Measurements from ENCODE around the gene ITSN1. TPM values are rescaled to one million over a fixed set of nuclear protein-coding genes. Genes with fewer than 3 reads are reported as not detected.
"Not testable (repeated sequence)": the region's sequence is repeated elsewhere in the genome, so short reads cannot be mapped to it uniquely, and the experiment has no call there.

The ITSN1 gene
- total RNA-seq, 2 experiments from 2014 or later: 3.6 to 6.6 TPM

DNA sequence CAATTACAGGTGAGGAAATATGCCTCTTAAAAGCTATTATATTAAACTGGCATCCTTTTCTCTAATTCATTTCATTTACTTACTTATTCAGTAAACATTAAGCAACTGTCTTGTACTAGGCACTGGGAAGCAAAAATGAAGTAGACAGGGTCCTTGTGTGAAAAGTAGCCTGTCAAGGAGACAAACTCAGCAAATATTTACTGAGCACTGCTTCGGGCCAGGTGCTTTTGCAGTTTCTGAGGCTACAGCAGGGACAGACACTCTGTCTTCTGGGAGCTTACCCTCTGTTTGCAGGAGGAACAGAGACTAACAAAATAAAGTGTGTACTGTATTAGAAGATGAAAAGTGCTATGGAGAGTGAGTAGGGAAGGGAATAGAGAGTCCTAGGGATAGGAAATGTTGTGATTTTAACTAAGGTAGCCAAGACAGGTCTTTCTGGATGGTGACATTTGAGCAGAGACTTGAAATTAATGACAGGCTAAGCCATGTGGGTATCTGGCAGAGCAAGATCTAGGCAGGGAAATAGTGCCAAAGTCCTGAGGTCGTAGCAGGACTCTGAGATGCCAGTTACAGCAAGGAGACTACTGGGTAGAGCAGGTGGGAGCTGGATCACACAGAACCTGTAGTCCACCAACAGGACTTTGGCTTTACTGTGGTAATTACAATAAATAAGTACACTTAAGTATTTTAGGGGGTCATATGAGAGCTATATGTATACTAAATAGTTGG, 133.0 kb downstream of the ITSN1 start:
- no peak overlapping the region for H3K27ac Mint-ChIP-seq
- H3K9me3 Mint-ChIP-seq: peaks cover 7% of the 10 kb centered on the region
- no peak overlapping the region for H3K4me3 Mint-ChIP-seq
- H3K4me1 Mint-ChIP-seq: no peaks in the 10 kb centered on the region
- no peak for DNase-seq
- H3K27me3 Mint-ChIP-seq: no peaks in the 10 kb centered on the region
- peaks cover 16% of the 10 kb centered on the region for H3K36me3 Mint-ChIP-seq

DNA sequence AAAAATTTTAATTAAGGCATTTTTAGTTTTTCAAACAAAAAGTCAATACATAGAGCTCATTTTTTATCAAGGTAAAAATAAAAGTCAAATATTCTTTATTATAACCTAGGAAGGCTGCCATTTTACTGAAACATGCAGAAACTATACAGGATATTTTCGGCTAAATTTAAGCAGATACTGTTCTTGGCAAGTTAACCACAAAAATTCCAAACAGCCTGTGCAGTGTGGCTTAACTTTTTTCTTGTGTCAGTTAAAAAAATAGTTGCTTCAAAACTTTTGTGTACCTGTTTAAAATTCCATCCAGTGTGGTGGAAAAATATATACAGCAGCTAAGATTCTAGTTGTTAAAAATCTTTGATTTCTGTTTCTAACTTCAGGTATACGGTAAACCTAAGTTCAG, 138.3 kb downstream of the ITSN1 start:
- H3K9me3 Mint-ChIP-seq: peaks cover 7% of the 10 kb centered on the region
- no peak overlapping the region for H3K4me3 Mint-ChIP-seq
- H3K36me3 Mint-ChIP-seq: peaks cover 8% of the 10 kb centered on the region
- no peak overlapping the region for H3K27ac Mint-ChIP-seq
- DNase-seq: no peak
- no peaks in the 10 kb centered on the region for H3K4me1 Mint-ChIP-seq
- no peaks in the 10 kb centered on the region for H3K27me3 Mint-ChIP-seq

DNA sequence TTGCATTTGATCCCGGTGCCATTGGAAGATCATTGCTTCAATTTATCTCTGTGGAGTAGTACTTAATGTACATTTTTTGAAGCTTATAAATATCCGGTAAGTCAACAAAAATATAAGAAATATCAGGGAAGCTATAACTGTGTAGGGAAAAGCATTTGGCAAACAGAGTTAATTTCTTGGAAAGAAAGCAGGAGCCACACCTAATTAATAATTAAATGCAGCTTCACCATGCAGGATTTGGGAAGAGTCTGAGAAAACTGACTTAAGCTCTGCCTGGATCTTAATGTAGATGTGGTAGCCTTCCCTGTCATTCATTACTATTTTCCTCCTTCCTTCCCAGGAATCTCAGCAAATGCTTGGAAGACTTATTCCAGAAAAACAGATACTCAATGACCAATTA, 138.8 kb downstream of the ITSN1 start:
- Mint-ChIP-seq H3K4me1 (no peaks in the 10 kb centered on the region), H3K36me3 (peaks cover 8% of the 10 kb centered on the region), H3K27me3 (no peaks in the 10 kb centered on the region), H3K9me3 (peaks cover 7% of the 10 kb centered on the region), H3K27ac (no peak overlapping the region), H3K4me3 (no peak overlapping the region)
- no peak for DNase-seq

DNA sequence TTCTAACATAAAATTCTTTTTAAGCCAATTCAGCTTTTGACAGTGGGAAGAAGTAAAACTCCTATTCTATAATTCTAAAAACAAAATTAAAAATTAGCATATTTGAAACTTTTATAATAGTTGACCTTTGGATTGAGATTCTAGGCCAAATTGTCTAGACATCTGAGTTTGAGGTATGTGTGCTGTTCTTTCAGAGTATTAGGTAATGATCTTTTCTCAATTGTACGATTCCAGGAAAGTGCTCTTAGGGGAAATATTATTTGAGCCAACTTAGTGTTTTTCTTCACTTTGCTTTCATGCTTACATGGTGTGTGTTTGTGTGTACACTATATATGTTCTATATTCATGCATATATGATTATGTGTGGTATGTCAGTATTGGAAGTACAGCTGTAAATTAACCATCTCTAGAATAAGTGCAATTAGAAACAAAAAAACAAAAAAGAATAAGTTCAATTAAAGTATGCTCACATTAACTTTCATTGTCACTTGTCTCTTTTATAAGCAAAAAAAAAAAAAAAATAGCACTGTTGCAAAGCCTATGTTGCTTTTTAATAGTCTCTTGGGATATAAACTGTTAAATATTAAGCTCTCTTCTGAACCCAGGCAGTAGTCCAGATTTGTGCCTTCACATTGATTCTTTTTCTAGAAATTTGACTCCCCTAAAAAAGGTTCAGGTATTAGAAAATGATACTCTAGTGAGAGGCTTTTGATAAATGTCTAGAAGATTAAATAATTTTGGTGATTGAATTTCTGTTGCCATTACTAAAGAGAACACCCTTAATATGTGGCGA, 141.1 kb downstream of the ITSN1 start:
- DNase-seq: no peak
- peaks cover 7% of the 10 kb centered on the region for H3K9me3 Mint-ChIP-seq
- H3K27me3 Mint-ChIP-seq: no peaks in the 10 kb centered on the region
- H3K4me1 Mint-ChIP-seq: no peaks in the 10 kb centered on the region
- no peak overlapping the region for H3K4me3 Mint-ChIP-seq
- no peak overlapping the region for H3K27ac Mint-ChIP-seq
- peaks cover 6% of the 10 kb centered on the region for H3K36me3 Mint-ChIP-seq

DNA sequence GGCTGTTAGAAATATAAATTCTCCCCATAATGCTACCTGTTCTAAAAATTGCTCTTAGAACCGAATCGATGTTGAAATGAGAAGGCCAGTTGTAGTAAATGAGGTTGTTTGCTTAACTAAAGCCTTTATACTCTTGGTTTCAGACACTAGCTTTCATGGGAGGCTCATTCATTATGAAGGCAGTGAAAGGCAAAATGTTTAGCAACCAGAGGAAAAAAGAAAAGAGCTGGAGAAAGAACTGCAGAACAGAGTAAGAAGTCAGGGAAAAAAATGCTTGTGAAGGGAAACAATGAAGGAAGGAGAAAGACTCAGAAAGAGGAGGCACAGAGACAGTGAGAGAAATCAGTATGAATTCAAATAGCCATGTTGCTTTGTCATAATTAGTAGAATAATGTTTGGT, 145.1 kb downstream of the ITSN1 start:
- no peak overlapping the region for H3K27ac Mint-ChIP-seq
- no peaks in the 10 kb centered on the region for H3K27me3 Mint-ChIP-seq
- H3K4me1 Mint-ChIP-seq: no peaks in the 10 kb centered on the region
- no peak for DNase-seq
- H3K36me3 Mint-ChIP-seq: no peaks in the 10 kb centered on the region
- H3K9me3 Mint-ChIP-seq: no peaks in the 10 kb centered on the region
- no peak overlapping the region for H3K4me3 Mint-ChIP-seq

DNA sequence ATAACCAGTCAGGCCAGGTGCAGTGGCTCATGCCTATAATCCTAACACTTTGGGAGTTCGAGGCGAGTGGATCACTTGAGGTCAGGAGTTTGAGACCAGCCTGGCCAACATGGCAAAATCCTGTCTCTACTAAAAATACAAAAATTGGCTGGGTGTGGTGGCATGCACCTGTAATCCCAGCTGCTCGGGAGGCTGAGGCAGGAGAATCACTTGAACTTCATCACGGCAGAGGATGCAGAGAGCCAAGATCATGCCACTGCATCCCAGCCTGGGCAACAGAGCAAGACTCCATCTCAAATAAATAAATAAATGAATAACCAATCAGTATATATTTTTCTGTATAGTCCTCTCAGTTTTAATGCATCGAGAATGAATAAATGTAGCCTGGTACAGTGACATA, 146.1 kb downstream of the ITSN1 start:
- H3K27me3 Mint-ChIP-seq, H3K4me1 Mint-ChIP-seq, H3K9me3 Mint-ChIP-seq, H3K27ac Mint-ChIP-seq, H3K36me3 Mint-ChIP-seq, H3K4me3 Mint-ChIP-seq, DNase-seq: not testable (repeated sequence)

DNA sequence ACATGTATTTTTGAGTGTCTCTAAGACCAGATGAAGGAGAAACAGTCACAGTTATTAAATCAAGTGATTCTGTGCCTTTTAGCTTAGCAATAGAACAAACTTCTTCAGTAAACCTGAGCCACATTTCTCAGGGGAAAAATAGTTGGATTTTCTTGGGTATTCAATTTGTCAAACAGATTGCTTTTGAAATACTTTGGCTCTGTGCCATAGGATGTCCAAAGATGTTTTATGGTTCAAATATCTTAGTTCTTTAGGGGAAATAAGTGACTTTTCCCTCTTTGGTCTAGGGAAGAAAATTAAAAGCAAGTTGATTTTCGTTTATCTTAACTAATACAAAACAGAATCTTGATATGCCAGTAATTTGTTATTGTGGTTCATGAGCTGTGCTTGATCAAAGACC, 147.4 kb downstream of the ITSN1 start:
- Mint-ChIP-seq H3K27me3 (no peaks in the 10 kb centered on the region), H3K4me3 (no peak overlapping the region), H3K4me1 (no peaks in the 10 kb centered on the region), H3K27ac (no peak overlapping the region), H3K36me3 (no peaks in the 10 kb centered on the region), H3K9me3 (no peaks in the 10 kb centered on the region)
- no peak for DNase-seq

DNA sequence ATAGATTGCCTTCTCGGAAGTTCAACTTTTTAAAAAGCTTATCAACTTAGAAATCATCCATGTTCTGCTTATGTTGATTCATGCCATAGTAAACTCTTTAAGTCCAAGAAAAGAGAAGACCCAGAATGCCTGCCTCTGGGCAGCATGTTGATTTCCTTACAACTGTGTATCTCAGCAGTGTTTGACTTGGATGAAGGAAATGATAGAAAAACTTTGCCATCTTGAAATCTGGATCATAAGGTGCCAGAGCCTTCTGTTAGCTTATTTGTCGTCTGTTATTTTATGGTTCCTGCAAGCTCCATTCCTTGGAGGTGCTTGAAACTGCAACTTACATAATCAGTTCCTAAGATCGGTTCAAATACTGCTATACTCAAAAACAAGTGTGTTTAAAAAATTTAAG, 148.8 kb downstream of the ITSN1 start:
- no peaks in the 10 kb centered on the region for H3K27me3 Mint-ChIP-seq
- no peak overlapping the region for H3K4me3 Mint-ChIP-seq
- H3K9me3 Mint-ChIP-seq: no peaks in the 10 kb centered on the region
- no peak overlapping the region for H3K27ac Mint-ChIP-seq
- H3K4me1 Mint-ChIP-seq: no peaks in the 10 kb centered on the region
- no peak for DNase-seq
- H3K36me3 Mint-ChIP-seq: no peaks in the 10 kb centered on the region

DNA sequence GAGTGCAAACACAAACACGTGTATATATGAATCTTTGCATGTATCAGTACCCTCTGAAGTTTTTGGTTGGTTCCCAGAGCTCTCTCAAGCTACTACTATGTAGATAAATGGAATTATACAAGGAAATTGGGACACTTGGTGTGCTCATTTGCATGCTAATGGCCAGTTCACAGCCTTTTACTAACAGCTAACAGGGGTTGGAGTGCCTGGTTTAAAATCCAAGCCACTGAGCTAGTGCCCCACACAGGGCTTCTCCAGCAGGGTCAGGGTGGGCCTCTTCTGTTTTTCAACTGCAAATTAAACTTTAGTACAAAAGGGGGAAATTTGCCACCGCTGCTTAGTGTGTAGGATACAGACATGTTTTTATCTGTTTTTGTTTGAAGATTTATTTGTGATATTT, 152.3 kb downstream of the ITSN1 start:
- H3K4me1 Mint-ChIP-seq: no peaks in the 10 kb centered on the region
- H3K4me3 Mint-ChIP-seq: no peak overlapping the region
- H3K9me3 Mint-ChIP-seq: no peaks in the 10 kb centered on the region
- no peak for DNase-seq
- no peaks in the 10 kb centered on the region for H3K36me3 Mint-ChIP-seq
- no peaks in the 10 kb centered on the region for H3K27me3 Mint-ChIP-seq
- no peak overlapping the region for H3K27ac Mint-ChIP-seq

DNA sequence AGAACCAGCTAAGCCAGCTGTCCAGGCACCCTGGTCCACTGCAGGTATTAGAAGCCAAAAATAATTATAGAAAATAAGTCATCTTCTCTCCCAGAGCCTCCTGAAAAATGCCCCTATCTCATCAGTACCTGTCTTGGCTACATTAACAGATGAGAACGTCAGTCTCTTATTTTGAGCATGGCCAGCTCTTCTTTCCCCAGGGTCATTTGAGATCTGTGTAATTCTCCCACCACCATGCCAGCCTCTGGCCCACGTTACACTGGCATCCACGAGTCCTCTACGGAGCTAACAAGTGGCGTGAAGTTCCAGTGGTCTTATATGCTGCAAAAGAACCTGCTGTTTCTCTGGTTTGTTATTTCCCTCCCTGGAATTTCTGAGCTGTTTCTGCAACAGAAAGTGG, 155.3 kb downstream of the ITSN1 start:
- no peak for DNase-seq

DNA sequence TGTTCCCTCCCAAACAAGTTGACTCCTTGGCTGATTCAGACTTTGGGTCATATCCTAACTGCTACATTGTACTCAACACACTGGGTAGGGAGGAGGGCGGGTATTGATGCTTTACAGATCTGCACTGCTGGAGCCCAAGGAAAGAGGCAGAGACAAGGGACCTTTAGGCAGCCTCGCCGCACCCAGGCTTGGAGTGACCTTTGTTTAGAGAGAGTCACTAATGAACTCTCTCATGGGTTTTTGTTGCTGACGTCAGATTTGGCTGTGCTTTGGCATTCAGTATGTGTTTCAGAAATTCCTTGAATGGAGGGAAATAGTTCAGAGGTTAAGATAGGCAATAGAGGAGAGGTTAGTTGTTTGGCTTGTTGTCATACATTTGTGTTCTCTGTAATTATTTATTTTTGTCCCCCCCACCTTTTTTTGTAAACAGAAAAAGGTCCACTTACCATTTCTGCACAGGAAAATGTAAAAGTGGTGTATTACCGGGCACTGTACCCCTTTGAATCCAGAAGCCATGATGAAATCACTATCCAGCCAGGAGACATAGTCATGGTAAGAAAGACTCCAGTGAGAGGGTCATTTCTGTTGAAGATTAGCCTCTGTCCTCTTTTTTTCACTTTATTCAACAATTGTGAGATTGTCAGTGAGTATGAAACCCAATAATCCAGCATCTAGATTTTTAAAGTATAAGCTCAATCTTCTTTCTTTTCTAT, 157.2 kb downstream of the ITSN1 start:
- no peak for DNase-seq
- Mint-ChIP-seq H3K27ac (no peak overlapping the region), H3K4me1 (no peaks in the 10 kb centered on the region), H3K27me3 (no peaks in the 10 kb centered on the region), H3K9me3 (no peaks in the 10 kb centered on the region), H3K36me3 (no peaks in the 10 kb centered on the region), H3K4me3 (no peak overlapping the region)

More for the DNA sequence above, 155.3 kb downstream of the ITSN1 start:
- Mint-ChIP-seq H3K36me3 (no peaks in the 10 kb centered on the region), H3K9me3 (no peaks in the 10 kb centered on the region), H3K4me1 (no peaks in the 10 kb centered on the region), H3K4me3 (no peak overlapping the region), H3K27me3 (no peaks in the 10 kb centered on the region), H3K27ac (no peak overlapping the region)

DNA sequence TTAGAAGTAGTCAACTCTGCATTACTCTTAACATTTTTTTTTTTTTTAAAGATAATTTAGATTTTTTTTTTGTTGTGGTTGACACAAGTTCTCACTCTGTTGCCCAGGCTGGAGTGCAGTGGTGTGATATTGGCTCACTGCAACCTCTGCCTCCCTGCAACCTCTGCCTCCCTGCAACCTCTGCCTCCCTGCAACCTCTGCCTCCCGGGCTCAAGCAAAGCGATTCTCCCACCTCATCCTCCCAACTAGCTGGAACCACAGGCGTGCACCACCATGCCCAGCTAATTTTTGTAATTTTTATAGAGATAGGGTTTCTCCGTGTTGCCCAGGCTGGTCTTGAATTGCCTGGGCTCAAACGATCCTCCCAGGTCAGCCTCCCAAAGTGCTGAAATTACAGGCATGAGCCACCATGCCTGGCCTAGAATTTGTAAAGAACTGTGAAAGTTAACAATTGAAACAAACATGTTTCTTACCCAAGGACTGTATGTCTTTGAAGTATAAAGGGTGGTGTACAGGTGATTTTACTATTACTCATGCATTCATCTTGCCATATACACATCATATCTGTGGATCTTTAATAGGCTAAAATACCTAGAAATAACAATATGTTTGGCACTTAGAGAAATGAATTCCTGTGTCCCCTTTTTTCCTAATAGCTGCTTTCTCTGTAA, 158.6 kb downstream of the ITSN1 start:
- no peak for DNase-seq
- Mint-ChIP-seq H3K27ac (no peak overlapping the region), H3K4me3 (no peak overlapping the region), H3K36me3 (no peaks in the 10 kb centered on the region), H3K27me3 (no peaks in the 10 kb centered on the region), H3K9me3 (no peaks in the 10 kb centered on the region), H3K4me1 (no peaks in the 10 kb centered on the region)

DNA sequence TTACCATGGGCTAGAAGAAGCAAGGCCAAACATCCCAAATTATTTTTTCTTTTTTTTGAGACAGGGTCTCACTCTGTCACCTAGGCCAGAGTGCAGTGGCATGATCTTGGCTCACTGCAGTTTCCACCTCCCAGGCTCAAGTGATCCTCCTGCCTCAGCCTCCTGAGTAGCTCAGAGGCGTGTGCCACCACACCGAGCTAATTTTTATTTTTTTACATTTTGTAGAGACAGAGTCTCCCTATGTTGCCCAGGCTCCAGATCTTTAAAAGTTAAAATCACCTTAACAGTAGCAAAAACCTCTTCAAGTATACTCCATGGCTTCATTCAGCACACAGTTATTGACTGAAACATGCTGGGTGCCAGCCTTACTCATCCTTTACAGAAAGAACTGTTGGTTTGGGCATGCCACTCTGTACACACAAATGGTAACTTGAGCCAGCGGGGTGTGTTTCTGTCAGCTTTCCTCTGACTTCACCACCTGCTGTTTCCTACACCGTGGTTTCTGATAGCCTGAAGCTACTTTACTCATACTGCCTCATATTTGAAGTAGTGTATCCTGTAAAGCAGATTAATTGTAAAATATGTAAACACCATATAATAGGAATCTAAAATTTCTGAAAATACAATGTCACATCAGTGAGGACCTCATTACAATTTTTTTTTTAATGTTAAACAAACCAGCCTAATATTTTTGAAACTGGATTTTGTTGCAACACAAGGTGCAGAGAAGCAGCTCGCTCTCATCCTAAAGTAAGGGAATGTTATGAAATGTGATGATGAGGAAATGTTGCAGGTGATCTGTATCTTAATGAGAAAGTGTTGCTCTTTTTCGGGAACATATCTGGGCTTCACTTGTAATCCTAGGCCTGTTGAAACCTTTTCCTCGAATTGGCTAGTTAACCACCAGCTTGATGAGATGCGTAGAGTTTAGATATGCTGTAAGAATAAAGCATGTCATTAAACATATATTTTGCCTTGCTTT, 159.4 kb downstream of the ITSN1 start:
- no peak for DNase-seq
- H3K4me3 Mint-ChIP-seq: no peak overlapping the region
- no peaks in the 10 kb centered on the region for H3K4me1 Mint-ChIP-seq
- no peak overlapping the region for H3K27ac Mint-ChIP-seq
- H3K36me3 Mint-ChIP-seq: no peaks in the 10 kb centered on the region
- no peaks in the 10 kb centered on the region for H3K9me3 Mint-ChIP-seq
- H3K27me3 Mint-ChIP-seq: no peaks in the 10 kb centered on the region

DNA sequence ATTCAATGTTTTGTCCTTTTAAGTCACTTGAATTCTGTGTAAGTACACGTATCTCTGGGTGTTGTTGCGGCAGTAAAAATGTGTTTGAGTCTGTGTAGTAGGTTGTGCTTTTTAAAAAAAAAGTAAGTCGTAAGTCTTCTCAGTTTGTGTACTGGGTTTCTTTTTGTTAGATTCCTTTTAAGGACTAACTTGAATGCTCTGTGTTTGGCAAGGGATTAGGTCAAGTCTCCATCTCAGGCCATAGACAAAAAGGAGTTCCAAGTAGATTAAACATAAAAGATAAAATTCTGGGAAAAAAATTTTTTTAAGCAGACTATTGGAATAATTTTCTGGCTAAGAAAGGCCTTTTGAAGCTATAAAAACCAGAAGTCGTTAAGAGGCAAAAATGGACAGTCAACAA, 160.2 kb downstream of the ITSN1 start:
- no peak overlapping the region for H3K4me3 Mint-ChIP-seq
- no peaks in the 10 kb centered on the region for H3K4me1 Mint-ChIP-seq
- H3K27me3 Mint-ChIP-seq: no peaks in the 10 kb centered on the region
- DNase-seq: no peak
- no peaks in the 10 kb centered on the region for H3K9me3 Mint-ChIP-seq
- no peak overlapping the region for H3K27ac Mint-ChIP-seq
- H3K36me3 Mint-ChIP-seq: no peaks in the 10 kb centered on the region
